Left colon (tissue), 2 donors: ENCODE results near the gene MAP4K1. TPM values are rescaled to one million over a fixed set of nuclear protein-coding genes. Genes with fewer than 3 reads are reported as not detected.
"Not testable (repeated sequence)": the region's sequence is repeated elsewhere in the genome, so short reads cannot be mapped to it uniquely, and the experiment has no call there.

Source experiments
- ATAC-seq: fragments of 200-7000 bp; cut with Tn5 transposase; one replicate; pipeline ENCODE4 v1.9.1; 2020; ENCODE audit warnings: mild to moderate bottlenecking, moderate library complexity
- DNase-seq, 2 donors: peaks; one replicate each; pipeline ENCODE4 v3.0.0-alpha.2; 2020
- intact Hi-C, 2 donors: fragments of 100-400 bp; cut with DNase I in 1 of 2; cut with micrococcal nuclease in 1 of 2; formaldehyde crosslinking; loops; one replicate each; pipeline versions ENCODE4 v1.11.2 to v1.14.0; 2022; cut with DNase I, micrococcal nuclease
- total RNA-seq, 2 donors: library from RNA; stranded (reverse); fragmentation: NEBNext Ultra II Directional; extraction: Animal tissue kit (Norgen Biotek cat#: 25700); gene quantifications; one replicate each; pipeline ENCODE4 v1.2.1, GENCODE V29; 2021
- donor health status: DM: no; HTN: no; CAD: no.
- donor health status: DM: yes; HTN: yes; CAD: no.

Gene MAP4K1
- total RNA-seq, 2 donors from 2014 or later: 2.9 to 6.6 TPM

- intact Hi-C loops: no loop called here
- ATAC-seq: peak; percentile 82
- peak in 1 of 2 donors; percentile 65 for DNase-seq
Measured at GRCh38 chr19:38596057-38596981, 21.4 kb downstream of the MAP4K1 start.

- DNase-seq: no peak
- intact Hi-C loops: no loop called here
- no peak for ATAC-seq
Measured at GRCh38 chr19:38592940-38593339, 24.8 kb downstream of the MAP4K1 start.

GRCh38 chr19:38588041-38588440, 29.7 kb downstream of the MAP4K1 start:
- no peak for ATAC-seq
- intact Hi-C loops: no loop called here
- DNase-seq: no peak

- intact Hi-C loops: no loop called here
- ATAC-seq (no peak), DNase-seq (no peak)
Measured at GRCh38 chr19:38587562-38587961, 30.2 kb downstream of the MAP4K1 start.

- intact Hi-C loops: no loop called here
- DNase-seq (no peak), ATAC-seq (no peak)
Measured at GRCh38 chr19:38583985-38584305, 33.8 kb downstream of the MAP4K1 start.

- intact Hi-C loops: no loop called here
- DNase-seq (no peak), ATAC-seq (no peak)
Measured at GRCh38 chr19:38583219-38583984, 34.4 kb downstream of the MAP4K1 start.

GRCh38 chr19:38580080-38580479, 37.7 kb downstream of the MAP4K1 start:
- DNase-seq (no peak), ATAC-seq (no peak)
- intact Hi-C loops: no loop called here

GRCh38 chr19:38579304-38579703, 38.4 kb downstream of the MAP4K1 start:
- ATAC-seq, intact Hi-C loops, DNase-seq: not testable (repeated sequence)

GRCh38 chr19:38577826-38578225, 39.9 kb downstream of the MAP4K1 start:
- intact Hi-C loops: no loop called here
- DNase-seq (no peak), ATAC-seq (no peak)

GRCh38 chr19:38571682-38572081, 46.1 kb downstream of the MAP4K1 start:
- intact Hi-C loops: no loop called here
- DNase-seq (no peak), ATAC-seq (no peak)

- intact Hi-C loops: no loop called here
- no peak for ATAC-seq
- no peak for DNase-seq
Measured at GRCh38 chr19:38569368-38569983, 48.3 kb downstream of the MAP4K1 start.

- DNase-seq: no peak
- intact Hi-C loops: no loop called here
- no peak for ATAC-seq
Measured at GRCh38 chr19:38565691-38566105, 52.1 kb downstream of the MAP4K1 start.

GRCh38 chr19:38564981-38565690, 52.6 kb downstream of the MAP4K1 start:
- peak in 1 of 2 donors; percentile 20 for DNase-seq

GRCh38 chr19:38563475-38563874, 54.3 kb downstream of the MAP4K1 start:
- DNase-seq: no peak
- intact Hi-C loops: no loop called here
- ATAC-seq: no peak

More at GRCh38 chr19:38564981-38565690, 52.6 kb downstream of the MAP4K1 start:
- ATAC-seq: no peak
- intact Hi-C loops: no loop called here

GRCh38 chr19:38562096-38562495, 55.7 kb downstream of the MAP4K1 start:
- intact Hi-C loops: no loop called here
- ATAC-seq: no peak
- DNase-seq: no peak

GRCh38 chr19:38561658-38562057, 56.1 kb downstream of the MAP4K1 start:
- no peak for ATAC-seq
- DNase-seq: no peak
- intact Hi-C loops: no loop called here

- DNase-seq (no peak), ATAC-seq (no peak)
- intact Hi-C loops: no loop called here
Measured at GRCh38 chr19:38561053-38561606, 56.6 kb downstream of the MAP4K1 start.

GRCh38 chr19:38559428-38560401, 58.0 kb downstream of the MAP4K1 start:
- intact Hi-C loops: no loop called here
- ATAC-seq: no peak
- no peak for DNase-seq
